ENCODE results near the gene SLC50A1. TPM values are rescaled to one million over a fixed set of nuclear protein-coding genes. Genes with fewer than 3 reads are reported as not detected.

Gene SLC50A1
- total RNA-seq, 1 experiment from 2014 or later, result 24.9 TPM

- H3K9me3 ChIP-seq (ENCODE audit: control insufficient read depth, low read depth, low read length), result no peaks in the 10 kb centered on the region
- H3K4me3 Mint-ChIP-seq, result no peak overlapping the region
- H3K14ac ChIP-seq (ENCODE audit: insufficient read depth, low read length), result no peak overlapping the region
- no peak overlapping the region for H3K27ac ChIP-seq (ENCODE audit: insufficient read length, low read depth, low read length)
- H4K5ac ChIP-seq (ENCODE audit: insufficient read length, low read depth, low read length), result no peak overlapping the region
- no peak overlapping the region for H3K4me2 ChIP-seq (ENCODE audit: insufficient read depth, insufficient read length, low read length)
- no peaks in the 10 kb centered on the region; the same call in 1 of the 2 replicates for H3K4me1 ChIP-seq (ENCODE audit: insufficient read depth, low read length)
- H4K8ac ChIP-seq (replicated peaks; ENCODE audit: insufficient read length, low read depth, low read length), result no peak overlapping the region
- H2BK12ac ChIP-seq (ENCODE audit: insufficient read length, low read depth, low read length), result no peak overlapping the region
- H3K79me2 ChIP-seq (ENCODE audit: insufficient read depth, low read length), result no peaks in the 10 kb centered on the region
- no peak overlapping the region for H4K91ac ChIP-seq (ENCODE audit: insufficient read length, low read depth, low read length)
- peaks cover 52% of the 10 kb centered on the region for H3K27me3 Mint-ChIP-seq (ENCODE audit: low read depth)
- no peak overlapping the region for H3K27ac Mint-ChIP-seq
- peaks cover under 1% of the 10 kb centered on the region for H4K20me1 ChIP-seq (ENCODE audit: control insufficient read depth, insufficient read depth, insufficient read length)
- H3K9me3 Mint-ChIP-seq, result no peaks in the 10 kb centered on the region; a peak in 1 of 5 replicates
- H2AFZ ChIP-seq (ENCODE audit: low read length), result no peak overlapping the region
- no peak overlapping the region for H3K23ac ChIP-seq (ENCODE audit: insufficient read length, low read depth, low read length)
- peaks cover 34% of the 10 kb centered on the region for H3K23me2 ChIP-seq (ENCODE audit: insufficient read length, low read depth, low read length, poor library complexity, severe bottlenecking)
- H3K56ac ChIP-seq (ENCODE audit: insufficient read length, low read depth, low read length), result no peak overlapping the region
- DNase-seq, result no peak
- no peak overlapping the region for H2BK120ac ChIP-seq (ENCODE audit: low read depth, low read length, poor library complexity, severe bottlenecking)
- peaks cover 46 to 49% of the 10 kb centered on the region in 2 experiments for H3K4me1 Mint-ChIP-seq
- no peaks in the 10 kb centered on the region for H3K79me1 ChIP-seq (ENCODE audit: insufficient read depth, low read depth, low read length, poor library complexity, severe bottlenecking)
- no peak overlapping the region for H2BK5ac ChIP-seq (ENCODE audit: insufficient read length, low read length)
- H2AK5ac ChIP-seq (ENCODE audit: insufficient read length, low read length), result no peak overlapping the region
- H3K18ac ChIP-seq (ENCODE audit: insufficient read length, low read depth, low read length), result no peak overlapping the region
- peaks cover 2 to 12% (median 6%) of the 10 kb centered on the region in 3 experiments; a peak in 6 of 7 replicates for H3K36me3 Mint-ChIP-seq (ENCODE audit: insufficient read depth in 1 of 3, low read depth in 3 of 3)
- H2BK15ac ChIP-seq (ENCODE audit: low read depth, low read length), result no peak overlapping the region
- H3T11ph ChIP-seq (ENCODE audit: low read length), result no peak overlapping the region
- WGBS (ENCODE audit: extremely low coverage, insufficient read length, low lambda C conversion rate), result no CpG with 5 or more reads among the region's 2 CpGs
- peaks cover 13% of the 10 kb centered on the region; the same call in 1 of the 2 replicates for H3K27me3 ChIP-seq (ENCODE audit: insufficient read depth, low read length)
- TF ChIP-seq, protein P1, sequence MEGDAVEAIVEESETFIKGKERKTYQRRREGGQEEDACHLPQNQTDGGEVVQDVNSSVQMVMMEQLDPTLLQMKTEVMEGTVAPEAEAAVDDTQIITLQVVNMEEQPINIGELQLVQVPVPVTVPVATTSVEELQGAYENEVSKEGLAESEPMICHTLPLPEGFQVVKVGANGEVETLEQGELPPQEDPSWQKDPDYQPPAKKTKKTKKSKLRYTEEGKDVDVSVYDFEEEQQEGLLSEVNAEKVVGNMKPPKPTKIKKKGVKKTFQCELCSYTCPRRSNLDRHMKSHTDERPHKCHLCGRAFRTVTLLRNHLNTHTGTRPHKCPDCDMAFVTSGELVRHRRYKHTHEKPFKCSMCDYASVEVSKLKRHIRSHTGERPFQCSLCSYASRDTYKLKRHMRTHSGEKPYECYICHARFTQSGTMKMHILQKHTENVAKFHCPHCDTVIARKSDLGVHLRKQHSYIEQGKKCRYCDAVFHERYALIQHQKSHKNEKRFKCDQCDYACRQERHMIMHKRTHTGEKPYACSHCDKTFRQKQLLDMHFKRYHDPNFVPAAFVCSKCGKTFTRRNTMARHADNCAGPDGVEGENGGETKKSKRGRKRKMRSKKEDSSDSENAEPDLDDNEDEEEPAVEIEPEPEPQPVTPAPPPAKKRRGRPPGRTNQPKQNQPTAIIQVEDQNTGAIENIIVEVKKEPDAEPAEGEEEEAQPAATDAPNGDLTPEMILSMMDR (conservative IDR thresholded peaks at IDR 0.05), result no peak
- H2BK20ac ChIP-seq (ENCODE audit: low read depth, low read length, poor library complexity, severe bottlenecking), result no peak overlapping the region
- no peak overlapping the region for H3K4ac ChIP-seq (ENCODE audit: low read depth, low read length)
- no peak overlapping the region for H3K9ac ChIP-seq (ENCODE audit: extremely low read depth, insufficient read length, low read length)
Observed at GRCh38 chr1:155131856-155132255, 3.8 kb upstream of the SLC50A1 start.
